Measurements from ENCODE around the gene WFS1. TPM values are rescaled to one million over a fixed set of nuclear protein-coding genes. Genes with fewer than 3 reads are reported as not detected.

Gene WFS1
- total and polyA plus RNA-seq, 2 experiments from 2014 or later: 36.1 to 43.1 TPM

- H3K9me2 ChIP-seq (replicated peaks; ENCODE audit: insufficient read depth): no peaks in the 10 kb centered on the region
- H3K27ac ChIP-seq: peak overlapping the region; percentile 24
- H2AFZ ChIP-seq: peak overlapping the region; percentile 71
- peak; percentile 58 for DNase-seq (ENCODE audit: low spot score)
- no peak for TF ChIP-seq EZH2phosphoT487 (IDR thresholded peaks at IDR 0.05; ENCODE audit: low read depth, severe bottlenecking, unreplicated experiment)
- TF ChIP-seq CTCF (IDR thresholded peaks at IDR 0.05; ENCODE audit: poor library complexity): no peak
- TF ChIP-seq EZH2 (IDR thresholded peaks at IDR 0.05; ENCODE audit: borderline replicate concordance): no peak
- no peaks in the 10 kb centered on the region for H4K20me1 ChIP-seq (ENCODE audit: insufficient read depth, poor library complexity, severe bottlenecking)
- H3K79me2 ChIP-seq: no peaks in the 10 kb centered on the region
- 26% methylated on average over 66 of the region's 67 CpGs for WGBS (ENCODE audit: low lambda C conversion rate, missing lambda C conversion rate)
- H3K4me1 ChIP-seq (ENCODE audit: insufficient read depth): peaks cover 8% of the 10 kb centered on the region
- peak overlapping the region; percentile 95 for H3K4me2 ChIP-seq
- H3K4me3 ChIP-seq: peak overlapping the region; percentile 41
- no peaks in the 10 kb centered on the region for H3K36me3 ChIP-seq (replicated peaks; ENCODE audit: insufficient read depth, low read depth)
- no peaks in the 10 kb centered on the region for H3K9me3 ChIP-seq (ENCODE audit: low read depth)
- peaks cover 15% of the 10 kb centered on the region for H3K27me3 ChIP-seq
Observed at GRCh38 chr4:6245246-6246169, 24.1 kb upstream of the WFS1 start.

- Histone ChIP-seq H3K4me2 (peak overlapping the region; percentile 95), H3K9me2 (replicated peaks; ENCODE audit: insufficient read depth) (no peaks in the 10 kb centered on the region), H3K79me2 (no peaks in the 10 kb centered on the region), H3K27me3 (peaks cover 15% of the 10 kb centered on the region), H2AFZ (peak overlapping the region; percentile 71), H3K9me3 (ENCODE audit: low read depth) (no peaks in the 10 kb centered on the region), H3K36me3 (replicated peaks; ENCODE audit: insufficient read depth, low read depth) (no peaks in the 10 kb centered on the region), H3K27ac (no peak overlapping the region), H3K4me3 (no peak overlapping the region), H4K20me1 (ENCODE audit: insufficient read depth, poor library complexity, severe bottlenecking) (no peaks in the 10 kb centered on the region), H3K4me1 (ENCODE audit: insufficient read depth) (peaks cover 8% of the 10 kb centered on the region)
- no peak for DNase-seq (ENCODE audit: low spot score)
- TF ChIP-seq EZH2 (IDR thresholded peaks at IDR 0.05; ENCODE audit: borderline replicate concordance) (no peak), CTCF (IDR thresholded peaks at IDR 0.05; ENCODE audit: poor library complexity) (no peak), EZH2phosphoT487 (IDR thresholded peaks at IDR 0.05; ENCODE audit: low read depth, severe bottlenecking, unreplicated experiment) (no peak)
- 76% methylated on average over 9 of the region's 9 CpGs for whole genome bisulfite sequencing (ENCODE audit: low lambda C conversion rate, missing lambda C conversion rate)
Observed at GRCh38 chr4:6246170-6246634, 23.4 kb upstream of the WFS1 start.

- no peak overlapping the region for H2AFZ ChIP-seq
- 83% methylated on average over 10 of the region's 10 CpGs for WGBS (ENCODE audit: low lambda C conversion rate, missing lambda C conversion rate)
- TF ChIP-seq CTCF (IDR thresholded peaks at IDR 0.05; ENCODE audit: poor library complexity): no peak
- TF ChIP-seq EZH2 (IDR thresholded peaks at IDR 0.05; ENCODE audit: borderline replicate concordance): no peak
- no peak for TF ChIP-seq EZH2phosphoT487 (IDR thresholded peaks at IDR 0.05; ENCODE audit: low read depth, severe bottlenecking, unreplicated experiment)
- peaks cover 8% of the 10 kb centered on the region for H3K4me1 ChIP-seq (ENCODE audit: insufficient read depth)
- H3K27ac ChIP-seq: no peak overlapping the region
- no peak overlapping the region for H3K4me3 ChIP-seq
- H3K9me3 ChIP-seq (ENCODE audit: low read depth): no peaks in the 10 kb centered on the region
- H3K27me3 ChIP-seq: peaks cover 15% of the 10 kb centered on the region
- H3K4me2 ChIP-seq: no peak overlapping the region
- no peak for DNase-seq (ENCODE audit: low spot score)
- H3K9me2 ChIP-seq (replicated peaks; ENCODE audit: insufficient read depth): no peaks in the 10 kb centered on the region
- no peaks in the 10 kb centered on the region for H3K79me2 ChIP-seq
- H3K36me3 ChIP-seq (replicated peaks; ENCODE audit: insufficient read depth, low read depth): no peaks in the 10 kb centered on the region
- no peaks in the 10 kb centered on the region for H4K20me1 ChIP-seq (ENCODE audit: insufficient read depth, poor library complexity, severe bottlenecking)
Observed at GRCh38 chr4:6248394-6248793, 21.3 kb upstream of the WFS1 start.
